Adrenal gland (tissue), 12 donors: ENCODE measurements around the gene PRPH2. TPM values are rescaled to one million over a fixed set of nuclear protein-coding genes. Genes with fewer than 3 reads are reported as not detected.

Source experiments
- DNase-seq, 7 donors: peaks; one replicate each; pipeline ENCODE4 v3.0.0-alpha.2; 2019 to 2020
- H3K27ac ChIP-seq, 5 donors: fragments of 200-600 bp; sonication (generic) in 4 of 5; 1 replicate in 3 of 5; 2 replicates in 2 of 5; pipeline versions ENCODE4 v1.5.1 to v1.8.0; 2016 to 2020; ENCODE audit warnings: mild to moderate bottlenecking in 1 of 5
- H3K27me3 ChIP-seq: fragments of 200-600 bp; 2 replicates; pipeline ENCODE4 v1.8.0; 2021
- H3K36me3 ChIP-seq, 2 donors: fragments of 200-600 bp; replicated peaks in 1 of 2; 1 replicate in 1 of 2; 2 replicates in 1 of 2; pipeline versions ENCODE4 v1.5.1 to v1.8.0; 2018 to 2022
- H3K4me1 ChIP-seq, 2 donors: fragments of 200-600 bp; replicated peaks in 1 of 2; 1 replicate in 1 of 2; 2 replicates in 1 of 2; pipeline versions ENCODE4 v1.5.1 to v1.8.0; 2018 to 2021
- H3K4me3 ChIP-seq, 4 donors: fragments of 200-600 bp; sonication (generic) in 3 of 4; one replicate each; pipeline ENCODE4 v1.5.1; 2016 to 2018
- H3K9me3 ChIP-seq, 3 donors: fragments of 200-600 bp; sonication (generic) in 1 of 3; replicated peaks in 1 of 3; 1 replicate in 2 of 3; 2 replicates in 1 of 3; pipeline versions ENCODE4 v1.5.1 to v1.8.0; 2016 to 2021
- POLR2A ChIP-seq, 2 donors: fragments of 450-650 bp; IDR thresholded peaks; one replicate each; pipeline ENCODE4 v1.6.1; 2017; ENCODE audit warnings: antibody characterized with exemption in 2 of 2, mild to moderate bottlenecking in 2 of 2, moderate library complexity in 1 of 2
- WGBS, 4 donors: extraction: QIAGEN DNeasy Blood & Tissue Kit in 2 of 4; methylation state at CpG; one replicate each; pipeline versions ENCODE4 v1.1.5 to v1.1.7; 2013 to 2017; 5-methylcytosine and 5-hydroxymethylcytosine counted together
- intact Hi-C, 2 donors: fragments of 100-400 bp; cut with DNase I; formaldehyde crosslinking; loops; one replicate each; pipeline versions ENCODE4 v1.14.1 to v1.15.0; 2022 to 2023
- polyA plus RNA-seq, 3 donors: library from polyadenylated mRNA; stranded (reverse); fragments of 200-250 nt in 2 of 3; fragments of 350-450 nt in 1 of 3; fragmentation: Illumina TruSeq in 1 of 3; extraction: RNeasy Lipid Tissue Mini Kit (QIAGEN cat#74804) in 1 of 3; gene quantifications; one replicate each; pipeline ENCODE4 v1.2.3, GENCODE V29; 2013 to 2014
- total RNA-seq, 9 donors: library from RNA; depleted of rRNA in 4 of 9; stranded (reverse); fragments of >200 nt in 4 of 9; fragments of 120-200 nt in 1 of 9; fragmentation: NEBNext Ultra II Directional in 1 of 9; extraction: Animal tissue kit (Norgen Biotek cat#: 25700) in 1 of 9; gene quantifications; one replicate each; pipeline versions ENCODE4 v1.1.0 to v1.2.4, GENCODE V29; 2013 to 2023
- TF ChIP-seq, protein P1 (sequence below), 6 experiments: fragments of 450-650 bp in 4 of 6; fragments of 200-600 bp in 2 of 6; sonication (generic) in 1 of 6; IDR thresholded peaks; 1 replicate in 5 of 6; 2 replicates in 1 of 6; pipeline versions ENCODE4 v1.5.1 to v1.8.0; 2016 to 2021; ENCODE audit warnings: antibody characterized with exemption in 6 of 6, mild to moderate bottlenecking in 2 of 6, moderate library complexity in 1 of 6
- donor health status: healthy with polysubstance abuse.
- donor health status: Bipolar disorder and iron deficiency.
- donor health status: DM: yes; HTN: yes; CAD: no.
- donor health status: DM: no; HTN: no; CAD: no.
- donor health status: DM: no; HTN: no; CAD: no.
- donor health status: DM: yes; HTN: yes; CAD: no.

Gene PRPH2
- total and polyA plus RNA-seq, 12 donors: 0.47 to 2.7 (median 0.97) TPM; not detected in 1

DNA sequence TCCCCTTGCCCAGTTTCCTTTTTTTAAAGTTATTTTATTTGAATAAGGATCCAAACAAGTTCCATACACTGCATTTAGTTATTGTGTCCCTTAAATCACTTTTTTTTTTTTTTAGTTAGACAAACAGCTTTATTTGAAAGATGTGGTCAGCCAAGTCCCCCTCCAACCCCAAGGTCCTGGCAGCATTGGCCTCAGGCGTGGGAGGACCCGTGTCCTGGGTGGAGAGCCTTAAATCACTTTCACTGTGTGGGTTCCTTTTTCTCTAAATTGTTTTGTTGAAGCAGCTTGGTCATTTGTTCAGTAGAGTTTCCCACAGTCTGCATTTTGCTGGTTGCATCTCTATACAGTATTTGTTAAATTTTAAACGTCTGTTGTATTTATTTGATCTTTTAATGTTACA lies 28.7 kb upstream of the PRPH2 start:
- H3K9me3 ChIP-seq: no peaks in the 10 kb centered on the region
- TF ChIP-seq, protein P1, sequence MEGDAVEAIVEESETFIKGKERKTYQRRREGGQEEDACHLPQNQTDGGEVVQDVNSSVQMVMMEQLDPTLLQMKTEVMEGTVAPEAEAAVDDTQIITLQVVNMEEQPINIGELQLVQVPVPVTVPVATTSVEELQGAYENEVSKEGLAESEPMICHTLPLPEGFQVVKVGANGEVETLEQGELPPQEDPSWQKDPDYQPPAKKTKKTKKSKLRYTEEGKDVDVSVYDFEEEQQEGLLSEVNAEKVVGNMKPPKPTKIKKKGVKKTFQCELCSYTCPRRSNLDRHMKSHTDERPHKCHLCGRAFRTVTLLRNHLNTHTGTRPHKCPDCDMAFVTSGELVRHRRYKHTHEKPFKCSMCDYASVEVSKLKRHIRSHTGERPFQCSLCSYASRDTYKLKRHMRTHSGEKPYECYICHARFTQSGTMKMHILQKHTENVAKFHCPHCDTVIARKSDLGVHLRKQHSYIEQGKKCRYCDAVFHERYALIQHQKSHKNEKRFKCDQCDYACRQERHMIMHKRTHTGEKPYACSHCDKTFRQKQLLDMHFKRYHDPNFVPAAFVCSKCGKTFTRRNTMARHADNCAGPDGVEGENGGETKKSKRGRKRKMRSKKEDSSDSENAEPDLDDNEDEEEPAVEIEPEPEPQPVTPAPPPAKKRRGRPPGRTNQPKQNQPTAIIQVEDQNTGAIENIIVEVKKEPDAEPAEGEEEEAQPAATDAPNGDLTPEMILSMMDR (IDR thresholded peaks at IDR 0.05): no peak
- no peak for TF ChIP-seq POLR2A (IDR thresholded peaks at IDR 0.05)
- no peaks in the 10 kb centered on the region for H3K36me3 ChIP-seq
- intact Hi-C loops: no loop called here
- H3K4me1 ChIP-seq: peaks cover 0 to 19% of the 10 kb centered on the region in 2 donors
- no peak for DNase-seq
- H3K27ac ChIP-seq: no peak overlapping the region
- 52 to 71% (median 69%) methylated on average over 3 of the region's 3 CpGs for WGBS, 4 donors
- no peak overlapping the region for H3K4me3 ChIP-seq
- no peaks in the 10 kb centered on the region for H3K27me3 ChIP-seq

DNA sequence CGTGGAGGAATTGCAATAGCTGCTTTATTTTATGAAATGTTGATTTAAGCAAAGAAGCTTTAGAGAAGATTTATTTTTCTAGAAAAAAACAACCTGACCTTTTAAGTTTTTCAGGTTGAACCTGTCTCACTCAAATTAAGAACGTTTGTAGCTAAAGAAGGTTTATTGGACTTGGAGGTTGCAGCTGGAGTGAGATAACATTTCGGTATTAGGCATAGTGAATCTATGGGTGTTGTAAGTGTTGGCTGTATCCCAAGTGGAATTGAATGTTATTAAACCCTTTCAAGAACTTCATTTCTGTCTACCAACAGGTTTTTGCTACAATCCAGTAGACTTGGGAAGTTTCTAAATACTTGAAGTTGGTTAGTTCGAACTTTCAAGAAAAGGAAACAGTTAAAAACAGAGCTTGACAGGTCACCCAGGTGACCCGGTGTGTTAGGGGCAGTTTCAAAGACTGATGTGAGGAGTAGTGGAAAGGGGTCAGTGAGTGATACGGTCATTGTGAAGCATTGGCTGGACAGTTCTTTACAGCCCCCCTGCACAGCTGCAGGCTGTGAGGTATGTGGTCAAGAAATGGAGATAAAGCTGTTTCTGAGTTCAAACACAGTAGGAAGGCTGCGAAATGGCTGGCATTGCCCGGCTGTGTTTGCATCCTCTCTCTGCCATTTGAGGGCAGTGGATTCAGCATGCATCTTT lies 26.0 kb upstream of the PRPH2 start:
- Histone ChIP-seq H3K9me3 (no peaks in the 10 kb centered on the region), H3K4me3 (no peak overlapping the region), H3K27ac (no peak overlapping the region), H3K36me3 (no peaks in the 10 kb centered on the region), H3K4me1 (peaks cover 8 to 35% of the 10 kb centered on the region in 2 donors), H3K27me3 (no peaks in the 10 kb centered on the region)
- no peak for TF ChIP-seq POLR2A (IDR thresholded peaks at IDR 0.05)
- TF ChIP-seq, protein P1 (IDR thresholded peaks at IDR 0.05): no peak
- WGBS, 4 donors: 64 to 70% (median 66%) methylated on average over 8 of the region's 8 CpGs
- intact Hi-C loops: no loop called here
- DNase-seq: no peak

DNA sequence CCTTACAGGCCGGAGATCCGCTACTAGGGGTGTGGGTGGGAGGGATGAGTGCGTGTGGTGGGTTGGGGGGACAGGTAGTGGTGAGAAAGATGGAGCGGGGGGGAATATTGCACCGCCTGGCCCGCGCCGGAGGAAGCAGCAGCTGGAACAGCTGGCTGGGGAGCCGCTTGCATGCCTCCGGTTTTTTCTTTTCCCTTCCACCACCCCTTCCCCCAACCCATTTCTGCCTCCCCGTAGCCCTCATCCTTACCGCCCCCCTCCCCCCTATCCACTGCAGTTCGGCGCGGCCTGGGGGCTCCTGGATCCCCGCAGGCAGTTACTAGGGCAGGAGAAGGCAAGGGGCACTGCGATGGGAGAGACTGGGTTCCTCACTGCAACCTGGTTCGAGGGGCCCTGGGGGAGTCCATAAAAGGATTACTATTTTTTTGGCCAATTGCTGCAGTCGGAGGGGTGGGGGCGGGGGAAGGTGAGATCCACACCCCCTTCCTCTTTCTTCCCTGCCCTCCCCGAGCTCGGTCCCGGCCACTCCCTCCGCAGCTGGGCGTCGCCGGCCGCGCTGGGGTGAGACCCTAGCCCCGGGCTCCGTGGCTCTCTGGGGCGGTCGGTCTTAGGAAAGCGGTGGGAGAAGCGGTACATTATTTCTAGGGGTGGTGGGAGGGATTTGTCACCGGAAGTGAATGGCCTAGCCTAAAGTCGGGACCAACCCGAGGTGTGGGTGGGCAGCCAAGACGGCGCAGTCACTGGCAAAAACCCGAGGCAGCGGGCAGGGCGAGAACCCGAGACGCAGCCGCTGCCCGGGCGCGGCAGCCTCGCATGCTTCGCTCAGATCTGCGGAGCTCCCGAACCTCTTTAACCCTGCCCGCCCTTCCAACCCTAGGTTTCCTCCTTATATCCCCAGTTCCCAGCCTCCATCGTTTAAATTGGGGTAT lies 24.3 kb upstream of the PRPH2 start:
- intact Hi-C loops: no loop called here
- H3K4me1 ChIP-seq: peaks cover 8 to 37% of the 10 kb centered on the region in 2 donors
- 0% methylated on average over 34 to 55 of the region's 55 CpGs for WGBS, 4 donors

More for the DNA sequence above, 24.3 kb upstream of the PRPH2 start:
- TF ChIP-seq, protein P1 (IDR thresholded peaks at IDR 0.05): no peak
- peak; percentile 42 to 69 for TF ChIP-seq POLR2A (IDR thresholded peaks at IDR 0.05)
- no peaks in the 10 kb centered on the region for H3K27me3 ChIP-seq
- peak; percentile 70 to 86 (median 77) for DNase-seq
- peak overlapping the region; percentile 1 to 98 (median 56) for H3K4me3 ChIP-seq
- H3K36me3 ChIP-seq: no peaks in the 10 kb centered on the region
- no peaks in the 10 kb centered on the region for H3K9me3 ChIP-seq
- H3K27ac ChIP-seq: peak overlapping the region in 4 of 5 donors; percentile 75 to 93 (median 80)
